HL-60/S4 treated with retinoic acid at 250 ng/mL for 4 days and 3 days (cell line): ENCODE results near the gene CDKN2C.
"Not testable (repeated sequence)": the region's sequence is repeated elsewhere in the genome, so short reads cannot be mapped to it uniquely, and the experiment has no call there.

Experiments
- in situ Hi-C: fragments of 300-500 bp; cut with MboI; formaldehyde crosslinking; loops from 2 replicates; pipeline ENCODE4 v1.7.0; 2022; ENCODE audit warnings: low sequenced_read_pairs

CDKN2C gene

GRCh38 chr1:50969611-50970508, at the start of gene CDKN2C:
CDKN2C (plus strand) TSS chr1:50970245; CDS start chr1:50970369, 124 bp downstream.
- in situ Hi-C loops: no loop called here

GRCh38 chr1:50920409-50920808, 49.6 kb upstream of the CDKN2C start:
- in situ Hi-C loops: no loop called here

GRCh38 chr1:50921029-50921428, 49.0 kb upstream of the CDKN2C start:
- in situ Hi-C loops: no loop called here

- in situ Hi-C loops: no loop called here
These were observed 46.5 kb upstream of the CDKN2C start for GRCh38 chr1:50923564-50923963.

- in situ Hi-C loops: loop anchor here (25.0 kb wide), 1 partner anchor 258 kb away; no protein-coding TSS in a partner anchor
These were observed 40.6 kb upstream of the CDKN2C start for GRCh38 chr1:50929376-50929958.

- in situ Hi-C loops: loop anchor here (25.0 kb wide), 1 partner anchor 257 kb away; no protein-coding TSS in a partner anchor
These were observed 39.9 kb upstream of the CDKN2C start for GRCh38 chr1:50930193-50930592.

- in situ Hi-C loops: loop anchor here (25.0 kb wide), 1 partner anchor 256 kb away; no protein-coding TSS in a partner anchor
These were observed 38.9 kb upstream of the CDKN2C start for GRCh38 chr1:50930965-50931737.

- in situ Hi-C loops: loop anchor here (25.0 kb wide), 1 partner anchor 255 kb away; no protein-coding TSS in a partner anchor
These were observed 38.0 kb upstream of the CDKN2C start for GRCh38 chr1:50932043-50932442.

- in situ Hi-C loops: loop anchor here (25.0 kb wide), 1 partner anchor 254 kb away; no protein-coding TSS in a partner anchor
These were observed 36.3 kb upstream of the CDKN2C start for GRCh38 chr1:50933770-50934169.

GRCh38 chr1:50934838-50935237, 35.2 kb upstream of the CDKN2C start:
- in situ Hi-C loops: loop anchor here (25.0 kb wide), 1 partner anchor 252 kb away; no protein-coding TSS in a partner anchor

GRCh38 chr1:50935276-50935675, 34.8 kb upstream of the CDKN2C start:
- in situ Hi-C loops: loop anchor here (25.0 kb wide), 1 partner anchor 252 kb away; no protein-coding TSS in a partner anchor

- in situ Hi-C loops: loop anchor here (25.0 kb wide), 1 partner anchor 251 kb away; no protein-coding TSS in a partner anchor
These were observed 33.7 kb upstream of the CDKN2C start for GRCh38 chr1:50936321-50936720.

- in situ Hi-C loops: loop anchor here (25.0 kb wide), 1 partner anchor 247 kb away; no protein-coding TSS in a partner anchor
These were observed 29.8 kb upstream of the CDKN2C start for GRCh38 chr1:50940291-50940690.

GRCh38 chr1:50942334-50942733, 27.7 kb upstream of the CDKN2C start:
- in situ Hi-C loops: loop anchor here (25.0 kb wide), 1 partner anchor 245 kb away; no protein-coding TSS in a partner anchor

- in situ Hi-C loops: loop anchor here (25.0 kb wide), 1 partner anchor 238 kb away; no protein-coding TSS in a partner anchor
These were observed 20.6 kb upstream of the CDKN2C start for GRCh38 chr1:50949286-50949982.

GRCh38 chr1:50950396-50950795, 19.6 kb upstream of the CDKN2C start:
- in situ Hi-C loops: no loop called here

- in situ Hi-C loops: not testable (repeated sequence)
These were observed 17.5 kb upstream of the CDKN2C start for GRCh38 chr1:50952566-50952965.

- in situ Hi-C loops: no loop called here
These were observed 14.9 kb upstream of the CDKN2C start for GRCh38 chr1:50955116-50955515.

- in situ Hi-C loops: no loop called here
These were observed 10.6 kb upstream of the CDKN2C start for GRCh38 chr1:50959303-50959912.
